ENCODE results near the gene USP44. TPM values are rescaled to one million over a fixed set of nuclear protein-coding genes. Genes with fewer than 3 reads are reported as not detected.

The USP44 gene
- total RNA-seq, 2 donors from 2014 or later, result 17.5 to 30.8 TPM

- peaks cover 15% of the 10 kb centered on the region for H3K4me1 Mint-ChIP-seq
- H3K27ac ChIP-seq (ENCODE audit: low read depth, low read length), result no peak overlapping the region
- no peak for TF ChIP-seq CTCF (conservative IDR thresholded peaks at IDR 0.05)
- H3K9me3 ChIP-seq (ENCODE audit: control insufficient read depth, low read length), result no peaks in the 10 kb centered on the region
- H3K4me3 Mint-ChIP-seq, result no peak overlapping the region
- no peak for DNase-seq
- no peak overlapping the region for H3K27ac Mint-ChIP-seq
- WGBS, 2 experiments (ENCODE audit: insufficient coverage in 1 of 2, insufficient read length in 1 of 2), result 94 to 95% methylated on average over 5 of the region's 5 CpGs
- peaks cover 12% of the 10 kb centered on the region for H3K36me3 Mint-ChIP-seq (ENCODE audit: low read depth)
- H3K27me3 ChIP-seq (ENCODE audit: control insufficient read depth, insufficient read depth, low read length, poor library complexity, severe bottlenecking), result no peaks in the 10 kb centered on the region
- H3K9ac ChIP-seq (ENCODE audit: extremely low read depth, low read length, poor library complexity, severe bottlenecking), result no peak overlapping the region
- no peak overlapping the region for H3K4me3 ChIP-seq (ENCODE audit: low read length)
- H3K36me3 ChIP-seq (ENCODE audit: control insufficient read depth, insufficient read depth, low read length), result no peaks in the 10 kb centered on the region
- no peaks in the 10 kb centered on the region for H3K27me3 Mint-ChIP-seq (ENCODE audit: insufficient read depth)
- H3K4me1 ChIP-seq (ENCODE audit: control insufficient read depth, insufficient read depth, low read length), result no peaks in the 10 kb centered on the region
- no peaks in the 10 kb centered on the region for H3K9me3 Mint-ChIP-seq
Measured at GRCh38 chr12:95532851-95533250, 18.4 kb downstream of the USP44 start.

- H3K27me3 ChIP-seq (ENCODE audit: control insufficient read depth, insufficient read depth, low read length, poor library complexity, severe bottlenecking), result no peaks in the 10 kb centered on the region
- H3K9me3 ChIP-seq (ENCODE audit: control insufficient read depth, low read length), result no peaks in the 10 kb centered on the region
- Mint-ChIP-seq H3K27me3 (ENCODE audit: insufficient read depth) (no peaks in the 10 kb centered on the region), H3K4me1 (peaks cover 2% of the 10 kb centered on the region), H3K27ac (no peak overlapping the region), H3K4me3 (no peak overlapping the region), H3K9me3 (no peaks in the 10 kb centered on the region), H3K36me3 (ENCODE audit: low read depth) (peaks cover 13% of the 10 kb centered on the region)
- no peak for DNase-seq
- no peak for TF ChIP-seq CTCF (conservative IDR thresholded peaks at IDR 0.05)
- 92 to 100% methylated on average over 3 to 4 of the region's 4 CpGs for WGBS, 2 experiments (ENCODE audit: insufficient coverage in 1 of 2, insufficient read length in 1 of 2)
- H3K4me1 ChIP-seq (ENCODE audit: control insufficient read depth, insufficient read depth, low read length), result no peaks in the 10 kb centered on the region
- H3K36me3 ChIP-seq (ENCODE audit: control insufficient read depth, insufficient read depth, low read length), result no peaks in the 10 kb centered on the region
- no peak overlapping the region for H3K4me3 ChIP-seq (ENCODE audit: low read length)
- H3K9ac ChIP-seq (ENCODE audit: extremely low read depth, low read length, poor library complexity, severe bottlenecking), result no peak overlapping the region
- no peak overlapping the region for H3K27ac ChIP-seq (ENCODE audit: low read depth, low read length)
Measured at GRCh38 chr12:95529693-95530225, 21.5 kb downstream of the USP44 start.

GRCh38 chr12:95528431-95528830, 22.8 kb downstream of the USP44 start:
- H3K4me3 ChIP-seq (ENCODE audit: low read length), result no peak overlapping the region
- Mint-ChIP-seq H3K9me3 (no peaks in the 10 kb centered on the region), H3K4me1 (no peaks in the 10 kb centered on the region), H3K27me3 (ENCODE audit: insufficient read depth) (no peaks in the 10 kb centered on the region), H3K36me3 (ENCODE audit: low read depth) (peaks cover 16% of the 10 kb centered on the region), H3K27ac (no peak overlapping the region), H3K4me3 (no peak overlapping the region)
- TF ChIP-seq CTCF (conservative IDR thresholded peaks at IDR 0.05), result no peak
- WGBS, 2 experiments (ENCODE audit: insufficient coverage in 1 of 2, insufficient read length in 1 of 2), result 87 to 98% methylated on average over 4 of the region's 4 CpGs
- no peaks in the 10 kb centered on the region for H3K27me3 ChIP-seq (ENCODE audit: control insufficient read depth, insufficient read depth, low read length, poor library complexity, severe bottlenecking)
- no peak for DNase-seq
- no peaks in the 10 kb centered on the region for H3K9me3 ChIP-seq (ENCODE audit: control insufficient read depth, low read length)
- H3K4me1 ChIP-seq (ENCODE audit: control insufficient read depth, insufficient read depth, low read length), result no peaks in the 10 kb centered on the region
- H3K36me3 ChIP-seq (ENCODE audit: control insufficient read depth, insufficient read depth, low read length), result no peaks in the 10 kb centered on the region
- H3K27ac ChIP-seq (ENCODE audit: low read depth, low read length), result no peak overlapping the region
- H3K9ac ChIP-seq (ENCODE audit: extremely low read depth, low read length, poor library complexity, severe bottlenecking), result no peak overlapping the region
